ENCODE measurements around the gene CCDC154. TPM values are rescaled to one million over a fixed set of nuclear protein-coding genes. Genes with fewer than 3 reads are reported as not detected.

Gene CCDC154
- total and polyA plus RNA-seq, 8 donors: 0.59 to 7.8 (median 2.1) TPM

DNA sequence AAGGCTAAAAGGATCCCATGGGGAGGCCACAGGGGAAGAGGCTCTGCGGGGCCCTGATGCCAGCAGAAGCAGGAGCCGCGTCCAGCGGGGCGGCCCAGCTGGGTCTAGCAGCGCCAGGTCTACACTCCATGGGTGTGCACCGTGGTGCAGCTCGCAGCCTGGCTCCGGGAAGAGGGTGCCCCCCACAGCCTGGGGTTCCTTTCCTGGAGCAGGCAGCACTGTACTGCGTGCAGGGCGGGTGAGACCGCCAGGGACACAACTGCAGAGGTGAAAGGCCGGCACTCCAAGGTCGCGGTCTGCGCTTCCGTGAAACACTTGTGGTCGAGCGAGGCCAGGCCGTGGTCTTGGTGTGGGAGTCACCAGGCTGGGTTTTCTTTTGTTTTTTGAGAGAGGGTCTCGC lies 6.5 kb upstream of the CCDC154 start:
- Histone ChIP-seq H3K36me3 (peaks cover 0 to 28% (median 7%) of the 10 kb centered on the region in 3 donors), H3K4me3 (no peak overlapping the region), H3K27me3 (no peaks in the 10 kb centered on the region), H3K27ac (no peak overlapping the region), H3K9me3 (no peaks in the 10 kb centered on the region), H3K4me1 (no peaks in the 10 kb centered on the region)
- ATAC-seq (no peak), DNase-seq (no peak), FAIRE-seq (no peak)
- 96% methylated on average over 21 of the region's 21 CpGs for WGBS, 2 donors
- intact Hi-C loops (cut with DNase I): no loop called here
- TF ChIP-seq, protein P1, sequence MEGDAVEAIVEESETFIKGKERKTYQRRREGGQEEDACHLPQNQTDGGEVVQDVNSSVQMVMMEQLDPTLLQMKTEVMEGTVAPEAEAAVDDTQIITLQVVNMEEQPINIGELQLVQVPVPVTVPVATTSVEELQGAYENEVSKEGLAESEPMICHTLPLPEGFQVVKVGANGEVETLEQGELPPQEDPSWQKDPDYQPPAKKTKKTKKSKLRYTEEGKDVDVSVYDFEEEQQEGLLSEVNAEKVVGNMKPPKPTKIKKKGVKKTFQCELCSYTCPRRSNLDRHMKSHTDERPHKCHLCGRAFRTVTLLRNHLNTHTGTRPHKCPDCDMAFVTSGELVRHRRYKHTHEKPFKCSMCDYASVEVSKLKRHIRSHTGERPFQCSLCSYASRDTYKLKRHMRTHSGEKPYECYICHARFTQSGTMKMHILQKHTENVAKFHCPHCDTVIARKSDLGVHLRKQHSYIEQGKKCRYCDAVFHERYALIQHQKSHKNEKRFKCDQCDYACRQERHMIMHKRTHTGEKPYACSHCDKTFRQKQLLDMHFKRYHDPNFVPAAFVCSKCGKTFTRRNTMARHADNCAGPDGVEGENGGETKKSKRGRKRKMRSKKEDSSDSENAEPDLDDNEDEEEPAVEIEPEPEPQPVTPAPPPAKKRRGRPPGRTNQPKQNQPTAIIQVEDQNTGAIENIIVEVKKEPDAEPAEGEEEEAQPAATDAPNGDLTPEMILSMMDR (IDR thresholded peaks at IDR 0.05): no peak

DNA sequence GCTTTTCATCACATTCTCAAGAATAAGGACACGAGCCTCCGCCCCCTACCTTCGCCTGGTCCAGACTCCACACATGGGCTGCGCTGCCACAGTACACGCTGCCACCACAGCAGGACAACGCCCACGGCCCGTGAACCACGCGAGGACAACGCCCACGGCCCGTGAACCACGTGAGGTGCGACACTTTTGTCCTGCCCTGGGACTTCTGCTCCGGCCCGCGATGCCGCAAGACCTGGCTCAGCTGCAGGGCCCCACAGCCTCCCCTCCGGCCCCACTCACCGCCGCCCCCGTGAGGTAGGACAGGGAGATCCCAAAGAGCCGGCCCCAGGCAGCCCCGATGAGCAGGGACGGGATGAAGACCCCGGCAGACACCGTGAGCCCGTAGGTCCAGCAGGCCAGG lies 5.9 kb upstream of the CCDC154 start:
- 92 to 93% methylated on average over 29 of the region's 29 CpGs for WGBS, 2 donors
- no peaks in the 10 kb centered on the region for H3K9me3 ChIP-seq
- H3K27me3 ChIP-seq: no peaks in the 10 kb centered on the region
- no peak for ATAC-seq
- H3K27ac ChIP-seq: no peak overlapping the region
- no peak for FAIRE-seq
- H3K4me1 ChIP-seq: no peaks in the 10 kb centered on the region
- no peak for DNase-seq
- no peak overlapping the region for H3K4me3 ChIP-seq
- intact Hi-C loops (cut with DNase I): no loop called here
- TF ChIP-seq, protein P1 (IDR thresholded peaks at IDR 0.05): no peak
- peaks cover 0 to 22% (median 7%) of the 10 kb centered on the region in 3 donors for H3K36me3 ChIP-seq

DNA sequence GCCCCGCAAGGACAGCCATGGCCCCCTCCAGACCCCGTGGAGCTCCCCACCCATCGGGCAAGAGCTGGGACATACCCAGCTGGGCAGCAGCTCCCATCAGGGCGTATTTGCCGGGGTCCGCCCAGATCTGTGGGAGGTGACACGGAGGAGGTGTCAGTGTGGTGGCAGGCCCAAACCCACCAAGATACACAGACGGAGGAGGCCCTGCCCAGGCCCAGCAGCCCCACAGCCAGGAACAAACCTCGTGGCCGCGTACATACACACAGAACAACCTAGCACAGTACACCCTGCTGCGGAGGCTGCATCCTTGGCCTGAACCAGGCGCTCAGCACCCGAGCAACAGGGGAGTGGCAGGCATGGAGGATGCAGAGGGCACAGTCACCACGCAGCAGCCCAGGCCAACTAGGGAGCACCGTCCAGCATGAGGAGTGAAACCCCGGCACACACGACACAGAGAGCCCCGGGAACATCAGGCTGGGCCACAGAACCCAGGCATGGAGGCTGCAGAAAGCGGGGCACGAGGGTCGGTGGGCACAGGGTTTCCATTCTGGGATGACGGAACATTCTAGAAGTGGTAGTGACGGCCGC lies 4.9 kb upstream of the CCDC154 start:
- no peaks in the 10 kb centered on the region for H3K4me1 ChIP-seq
- FAIRE-seq: no peak
- H3K4me3 ChIP-seq: no peak overlapping the region
- no peak for ATAC-seq
- no peak overlapping the region for H3K27ac ChIP-seq
- intact Hi-C loops (cut with DNase I): no loop called here
- WGBS, 2 donors: 95 to 96% methylated on average over 25 of the region's 25 CpGs
- H3K36me3 ChIP-seq: peaks cover 0 to 14% (median 7%) of the 10 kb centered on the region in 3 donors
- TF ChIP-seq, protein P1 (IDR thresholded peaks at IDR 0.05): no peak
- DNase-seq: peak in 1 of 6 donors; percentile 62
- H3K27me3 ChIP-seq: no peaks in the 10 kb centered on the region
- H3K9me3 ChIP-seq: no peaks in the 10 kb centered on the region

DNA sequence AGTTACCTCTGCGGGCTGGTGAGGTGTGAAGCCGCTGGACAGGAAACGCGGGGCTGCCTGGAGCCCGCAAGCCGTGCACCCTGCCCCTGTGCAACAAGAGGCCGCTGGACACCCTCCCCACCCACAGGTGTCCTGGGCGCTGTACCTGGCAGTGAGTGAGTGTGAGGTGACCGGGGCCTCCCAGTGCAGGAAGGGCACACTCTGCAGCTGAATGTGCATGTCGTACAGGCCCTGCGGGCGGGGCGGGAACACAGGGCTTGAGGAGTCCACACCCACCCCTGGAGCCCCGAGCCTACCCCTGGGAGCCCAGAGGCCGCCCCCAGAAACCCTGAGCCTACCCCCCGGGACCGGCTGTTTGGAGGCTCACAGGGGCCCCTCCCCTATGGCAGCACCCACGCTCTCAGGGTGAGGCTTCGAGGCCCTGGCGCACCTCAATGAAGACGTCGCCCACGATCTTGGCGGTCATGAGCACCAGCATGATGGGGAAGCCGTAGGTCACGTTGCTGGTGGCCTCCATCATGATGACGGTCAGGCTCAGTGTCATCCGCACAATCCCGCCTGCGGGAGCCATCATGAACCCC lies 4.3 kb upstream of the CCDC154 start:
- TF ChIP-seq, protein P1 (IDR thresholded peaks at IDR 0.05): no peak
- ATAC-seq (no peak), DNase-seq (no peak), FAIRE-seq (no peak)
- Histone ChIP-seq H3K4me3 (no peak overlapping the region), H3K4me1 (no peaks in the 10 kb centered on the region), H3K9me3 (no peaks in the 10 kb centered on the region), H3K36me3 (peaks cover 0 to 9% (median 7%) of the 10 kb centered on the region in 3 donors), H3K27me3 (no peaks in the 10 kb centered on the region), H3K27ac (no peak overlapping the region)
- WGBS, 2 donors: 94 to 96% methylated on average over 29 to 30 of the region's 30 CpGs
- intact Hi-C loops (cut with DNase I): no loop called here

DNA sequence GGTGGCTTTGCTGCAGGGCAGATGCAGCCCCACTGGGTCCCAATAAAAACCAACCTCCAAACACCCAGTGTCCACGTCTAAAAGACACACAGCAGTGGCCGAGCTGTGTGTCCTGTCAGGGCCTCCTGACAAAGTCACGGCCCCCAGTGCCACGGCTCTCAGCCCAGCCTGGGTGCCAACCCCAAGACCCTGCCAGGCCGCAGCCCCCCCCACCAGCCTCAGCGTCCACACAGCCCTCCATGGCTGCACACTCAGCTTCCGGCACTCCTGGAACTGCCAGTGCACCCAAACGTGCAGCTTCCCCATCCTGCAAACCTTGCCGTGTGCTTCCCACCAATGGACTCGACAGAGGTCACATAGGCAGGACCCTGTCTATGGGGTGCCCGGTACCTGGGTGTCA lies 3.6 kb upstream of the CCDC154 start:
- TF ChIP-seq, protein P1 (IDR thresholded peaks at IDR 0.05): no peak
- Histone ChIP-seq H3K4me3 (no peak overlapping the region), H3K9me3 (no peaks in the 10 kb centered on the region), H3K36me3 (peaks cover 0 to 6% (median 3%) of the 10 kb centered on the region in 3 donors), H3K4me1 (no peaks in the 10 kb centered on the region), H3K27ac (no peak overlapping the region), H3K27me3 (no peaks in the 10 kb centered on the region)
- intact Hi-C loops (cut with DNase I): no loop called here
- DNase-seq (peak in 1 of 6 donors; percentile 60), FAIRE-seq (no peak), ATAC-seq (no peak)
- 91 to 93% methylated on average over 11 of the region's 11 CpGs for WGBS, 2 donors
